LNCaP clone FGC (cell line): ENCODE measurements around the gene CTDSP2.

Experiments used
- DNase-seq: peaks from one replicate; pipeline ENCODE4 v3.0.0-alpha.2; 2011; ENCODE audit warnings: low read depth
- H3K4me3 ChIP-seq: 2 replicates; pipeline ENCODE4 v1.5.1; 2011; ENCODE audit warnings: mild to moderate bottlenecking, low read depth, low read length, control low read depth
- CTCF ChIP-seq: IDR thresholded peaks from 2 replicates; pipeline ENCODE4 v1.5.1; 2012; ENCODE audit warnings: mild to moderate bottlenecking; ENCODE audit not compliant: control insufficient read depth, insufficient read depth; ENCODE audit errors: extremely low read depth

The CTDSP2 gene

GRCh38 chr12:57842342-57843294 is 3.9 kb downstream of the CTDSP2 start:
- H3K4me3 ChIP-seq = no peak overlapping the region
- TF ChIP-seq CTCF = no peak
- DNase-seq = no peak

GRCh38 chr12:57841445-57841844 is 5.1 kb downstream of the CTDSP2 start:
- H3K4me3 ChIP-seq = no peak overlapping the region
- TF ChIP-seq CTCF = no peak
- DNase-seq = no peak

- no peak for TF ChIP-seq CTCF
- H3K4me3 ChIP-seq = no peak overlapping the region
- DNase-seq = no peak
These were observed 5.8 kb downstream of the CTDSP2 start for GRCh38 chr12:57840726-57841125.

GRCh38 chr12:57839996-57840395 is 6.5 kb downstream of the CTDSP2 start:
- no peak for TF ChIP-seq CTCF
- no peak overlapping the region for H3K4me3 ChIP-seq
- no peak for DNase-seq

GRCh38 chr12:57838594-57839302 is 7.8 kb downstream of the CTDSP2 start:
- no peak for TF ChIP-seq CTCF
- H3K4me3 ChIP-seq = no peak overlapping the region
- DNase-seq = no peak

GRCh38 chr12:57837864-57838562 is 8.5 kb downstream of the CTDSP2 start:
- TF ChIP-seq CTCF = no peak
- DNase-seq = no peak
- H3K4me3 ChIP-seq = no peak overlapping the region
